ENCODE measurements around the gene BTNL3. TPM values are rescaled to one million over a fixed set of nuclear protein-coding genes. Genes with fewer than 3 reads are reported as not detected.

Gene BTNL3
- total RNA-seq, 1 experiment from 2014 or later, result not detected

DNA sequence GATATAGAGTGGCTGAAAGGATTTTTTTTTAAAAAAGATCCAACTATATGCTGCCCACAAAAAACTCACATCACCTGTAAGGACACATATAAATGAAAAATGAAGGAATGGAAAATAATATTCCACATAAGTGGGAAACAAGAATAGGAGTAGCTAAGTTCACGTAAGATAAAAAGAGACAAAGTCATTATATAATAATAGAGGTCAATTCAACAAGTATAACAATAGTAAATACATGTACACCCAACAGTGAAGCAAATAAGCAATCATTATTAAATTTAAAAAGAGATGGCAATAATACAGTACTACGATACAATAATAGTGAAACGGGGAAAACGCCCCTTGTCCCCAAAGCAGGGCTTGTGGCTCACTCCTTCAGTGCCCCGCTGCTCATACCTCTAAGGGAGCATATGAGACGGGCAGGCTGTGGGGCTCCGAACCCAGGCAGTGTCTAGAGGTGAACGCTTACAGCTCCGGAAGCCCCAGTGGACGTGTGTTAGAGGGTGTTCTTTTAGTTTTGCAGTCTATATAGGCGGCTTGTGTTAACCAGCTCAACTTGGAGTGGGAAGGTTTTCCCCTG is 38.9 kb downstream of the BTNL3 start:
- Histone ChIP-seq H4K20me1 (ENCODE audit: insufficient read depth) (no peaks in the 10 kb centered on the region), H3K27me3 (ENCODE audit: insufficient read depth, low read depth) (peaks cover 23% of the 10 kb centered on the region), H3K4me1 (replicated peaks; ENCODE audit: insufficient read depth) (no peaks in the 10 kb centered on the region), H3K9me2 (ENCODE audit: insufficient read depth) (no peaks in the 10 kb centered on the region), H3K36me3 (ENCODE audit: low read depth) (no peaks in the 10 kb centered on the region), H2AFZ (no peak overlapping the region), H3K9me3 (ENCODE audit: insufficient read depth, low read depth) (no peaks in the 10 kb centered on the region), H3K4me3 (no peak overlapping the region), H3F3A (ENCODE audit: insufficient read depth, low read depth) (no peaks in the 10 kb centered on the region), H3K4me2 (no peak overlapping the region), H3K79me2 (ENCODE audit: low read depth) (no peaks in the 10 kb centered on the region), H3K27ac (no peak overlapping the region)
- POLR2A ChIA-PET (ENCODE audit: unreplicated experiment), result no interaction called here
- DNase-seq, result no peak
- CTCF ChIA-PET, result interaction anchor here (0.7 kb wide), 1 partner anchor 37 kb away, joined by 3 read pairs; no protein-coding TSS in a partner anchor
- no TSS peak for BruUV-seq (replicated peaks)
- TF ChIP-seq, protein P1, sequence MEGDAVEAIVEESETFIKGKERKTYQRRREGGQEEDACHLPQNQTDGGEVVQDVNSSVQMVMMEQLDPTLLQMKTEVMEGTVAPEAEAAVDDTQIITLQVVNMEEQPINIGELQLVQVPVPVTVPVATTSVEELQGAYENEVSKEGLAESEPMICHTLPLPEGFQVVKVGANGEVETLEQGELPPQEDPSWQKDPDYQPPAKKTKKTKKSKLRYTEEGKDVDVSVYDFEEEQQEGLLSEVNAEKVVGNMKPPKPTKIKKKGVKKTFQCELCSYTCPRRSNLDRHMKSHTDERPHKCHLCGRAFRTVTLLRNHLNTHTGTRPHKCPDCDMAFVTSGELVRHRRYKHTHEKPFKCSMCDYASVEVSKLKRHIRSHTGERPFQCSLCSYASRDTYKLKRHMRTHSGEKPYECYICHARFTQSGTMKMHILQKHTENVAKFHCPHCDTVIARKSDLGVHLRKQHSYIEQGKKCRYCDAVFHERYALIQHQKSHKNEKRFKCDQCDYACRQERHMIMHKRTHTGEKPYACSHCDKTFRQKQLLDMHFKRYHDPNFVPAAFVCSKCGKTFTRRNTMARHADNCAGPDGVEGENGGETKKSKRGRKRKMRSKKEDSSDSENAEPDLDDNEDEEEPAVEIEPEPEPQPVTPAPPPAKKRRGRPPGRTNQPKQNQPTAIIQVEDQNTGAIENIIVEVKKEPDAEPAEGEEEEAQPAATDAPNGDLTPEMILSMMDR (conservative IDR thresholded peaks at IDR 0.05), result no peak
- no peak for TF ChIP-seq EZH2 (IDR thresholded peaks at IDR 0.05; ENCODE audit: low read depth)
- intact Hi-C loops (cut with micrococcal nuclease; ENCODE audit: unreplicated experiment), result no loop called here

DNA sequence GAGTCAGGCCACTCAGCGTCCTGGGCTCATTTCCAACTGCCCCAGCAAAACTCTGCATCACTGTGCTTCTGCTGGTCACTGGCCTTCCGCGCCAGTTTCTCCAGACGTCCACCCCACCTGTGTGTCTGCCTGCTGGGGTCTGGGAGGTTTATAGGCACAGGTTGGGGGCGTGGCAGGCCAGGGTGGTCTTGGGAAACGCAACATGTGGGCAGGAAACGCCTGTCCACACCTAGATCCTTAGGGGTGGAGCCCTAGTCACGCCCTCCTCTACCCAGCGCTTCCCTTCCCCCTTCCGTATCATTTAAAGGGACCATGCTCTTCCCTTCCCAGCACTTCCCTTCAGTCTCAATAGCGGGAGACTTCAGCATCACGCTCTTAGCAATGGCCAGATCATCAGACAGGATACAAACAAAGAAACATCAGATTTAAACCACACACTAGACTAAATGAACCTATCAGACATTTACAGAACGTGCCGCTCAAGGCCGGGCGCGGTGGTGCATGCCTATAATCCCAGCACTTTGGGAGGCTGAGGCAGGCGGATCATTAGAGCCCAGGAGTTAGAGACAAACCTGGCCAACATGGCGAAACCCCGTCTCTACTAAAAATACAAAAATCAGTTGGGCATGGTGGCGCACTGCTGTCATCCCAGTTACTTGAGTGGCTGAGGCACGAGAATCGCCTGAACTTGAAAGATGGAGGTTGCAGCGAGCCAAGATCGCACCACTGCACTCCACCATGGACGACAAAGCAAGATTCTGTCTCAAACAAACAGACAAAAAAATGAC is 39.6 kb downstream of the BTNL3 start:
- CTCF ChIA-PET, result no interaction called here

DNA sequence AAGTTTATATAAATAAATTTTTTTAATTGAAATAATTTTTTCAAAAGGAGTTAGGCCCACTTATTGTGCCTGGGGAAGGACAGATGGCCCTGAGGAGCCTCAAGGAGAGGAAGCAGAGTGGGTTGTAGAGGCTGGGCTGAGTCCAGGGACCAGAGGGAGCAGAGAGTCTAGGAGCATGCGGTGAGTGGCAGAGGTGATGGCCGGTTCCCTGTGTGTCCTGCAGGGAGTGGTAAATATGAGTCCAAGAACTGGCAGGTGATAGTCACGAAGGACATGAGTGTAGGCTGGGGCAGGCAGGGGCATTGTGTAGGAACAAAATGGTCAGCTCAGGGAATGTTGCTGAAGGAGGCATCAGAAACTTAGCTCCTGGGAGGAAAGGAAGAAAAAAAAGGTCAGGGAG is 43.1 kb downstream of the BTNL3 start:
- Histone ChIP-seq H3K36me3 (ENCODE audit: low read depth) (no peaks in the 10 kb centered on the region), H3K9me2 (ENCODE audit: insufficient read depth) (no peaks in the 10 kb centered on the region), H3K27ac (no peak overlapping the region), H3K4me2 (no peak overlapping the region), H3K4me1 (replicated peaks; ENCODE audit: insufficient read depth) (no peaks in the 10 kb centered on the region), H2AFZ (no peak overlapping the region), H4K20me1 (ENCODE audit: insufficient read depth) (no peaks in the 10 kb centered on the region), H3K27me3 (ENCODE audit: insufficient read depth, low read depth) (peaks cover 48% of the 10 kb centered on the region), H3K79me2 (ENCODE audit: low read depth) (no peaks in the 10 kb centered on the region), H3F3A (ENCODE audit: insufficient read depth, low read depth) (no peaks in the 10 kb centered on the region), H3K4me3 (no peak overlapping the region), H3K9me3 (ENCODE audit: insufficient read depth, low read depth) (no peaks in the 10 kb centered on the region)
- intact Hi-C loops (cut with micrococcal nuclease; ENCODE audit: unreplicated experiment), result no loop called here
- CTCF ChIA-PET, result no interaction called here
- DNase-seq, result no peak
- POLR2A ChIA-PET (ENCODE audit: unreplicated experiment), result no interaction called here
- no peak for TF ChIP-seq EZH2 (IDR thresholded peaks at IDR 0.05; ENCODE audit: low read depth)
- TF ChIP-seq, protein P1 (conservative IDR thresholded peaks at IDR 0.05), result no peak
- no TSS peak for BruUV-seq (replicated peaks)

More for the DNA sequence above, 39.6 kb downstream of the BTNL3 start:
- Histone ChIP-seq H3K9me2 (ENCODE audit: insufficient read depth) (no peaks in the 10 kb centered on the region), H3K27me3 (ENCODE audit: insufficient read depth, low read depth) (peaks cover 26% of the 10 kb centered on the region), H3K27ac (no peak overlapping the region), H4K20me1 (ENCODE audit: insufficient read depth) (no peaks in the 10 kb centered on the region), H2AFZ (no peak overlapping the region), H3K4me2 (no peak overlapping the region), H3K4me3 (no peak overlapping the region), H3K4me1 (replicated peaks; ENCODE audit: insufficient read depth) (no peaks in the 10 kb centered on the region), H3K9me3 (ENCODE audit: insufficient read depth, low read depth) (no peaks in the 10 kb centered on the region), H3F3A (ENCODE audit: insufficient read depth, low read depth) (no peaks in the 10 kb centered on the region), H3K79me2 (ENCODE audit: low read depth) (no peaks in the 10 kb centered on the region), H3K36me3 (ENCODE audit: low read depth) (no peaks in the 10 kb centered on the region)
- intact Hi-C loops (cut with micrococcal nuclease; ENCODE audit: unreplicated experiment), result no loop called here
- no peak for TF ChIP-seq EZH2 (IDR thresholded peaks at IDR 0.05; ENCODE audit: low read depth)
- TF ChIP-seq, protein P1 (conservative IDR thresholded peaks at IDR 0.05), result no peak
- POLR2A ChIA-PET (ENCODE audit: unreplicated experiment), result no interaction called here
- DNase-seq, result no peak
- no TSS peak for BruUV-seq (replicated peaks)
